NCI-H2196 treated with DMSO at 0.1 percent for 48 hours (cell line): Measurements from ENCODE around the gene LRSAM1.
A peak's percentile ranks its signal among the peaks of the same experiment; 100 is the strongest.

ENCODE experiments used
- DNase-seq: peaks from one replicate; lab custom pipeline; 2025; ENCODE audit not compliant: unreplicated experiment; lab: John Stamatoyannopoulos, UW

LRSAM1 gene

DNA sequence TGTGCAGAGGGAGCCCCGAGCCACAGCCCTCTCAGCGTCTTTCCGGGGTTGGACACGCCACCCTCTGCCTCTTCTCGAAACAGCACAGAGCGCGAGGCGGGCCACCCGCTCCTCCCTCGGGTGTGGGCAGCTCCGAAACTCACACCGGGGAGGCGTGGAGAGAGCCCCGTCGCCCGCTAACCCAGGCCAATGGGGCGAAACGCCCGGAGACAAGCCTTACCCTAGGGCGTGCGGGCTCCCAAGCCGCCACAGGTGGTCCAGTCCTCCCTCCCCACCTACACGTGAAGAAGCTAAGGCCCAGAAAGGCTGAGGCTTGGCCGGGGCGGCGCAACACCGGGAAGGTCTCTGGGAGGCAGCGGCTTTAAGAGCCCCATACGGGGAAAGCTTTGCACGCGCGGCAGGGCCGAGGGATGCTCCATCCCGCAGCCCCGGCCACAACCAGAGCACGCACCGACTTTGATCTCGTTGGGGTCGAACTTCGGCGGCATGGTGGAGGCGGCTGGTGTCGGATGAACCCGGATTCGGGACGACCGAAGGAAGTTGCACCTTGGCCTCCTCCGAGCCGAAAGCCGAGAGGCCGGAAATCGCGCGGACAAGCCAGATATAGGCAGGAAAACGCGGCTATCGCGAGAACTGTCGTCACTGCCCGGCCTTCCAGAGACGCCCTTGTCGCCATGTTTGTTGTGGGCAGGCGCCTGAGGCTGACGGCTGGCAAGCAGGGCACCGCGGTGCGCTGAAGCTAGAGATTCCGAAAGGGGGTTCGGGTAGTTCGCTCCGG is at the start of gene LRSAM1, which contains the start of gene RPL12:
Gene LRSAM1, plus strand, starts transcription at position 681 of the 778 bp plus-strand sequence. CDS start 3,018 bp downstream, outside the sequence.
Gene RPL12, minus strand, starts transcription at position 577 of the 778 bp plus-strand sequence. Its CDS starts 89 bp downstream, at position 488.
- peak; percentile 76 for DNase-seq

DNA sequence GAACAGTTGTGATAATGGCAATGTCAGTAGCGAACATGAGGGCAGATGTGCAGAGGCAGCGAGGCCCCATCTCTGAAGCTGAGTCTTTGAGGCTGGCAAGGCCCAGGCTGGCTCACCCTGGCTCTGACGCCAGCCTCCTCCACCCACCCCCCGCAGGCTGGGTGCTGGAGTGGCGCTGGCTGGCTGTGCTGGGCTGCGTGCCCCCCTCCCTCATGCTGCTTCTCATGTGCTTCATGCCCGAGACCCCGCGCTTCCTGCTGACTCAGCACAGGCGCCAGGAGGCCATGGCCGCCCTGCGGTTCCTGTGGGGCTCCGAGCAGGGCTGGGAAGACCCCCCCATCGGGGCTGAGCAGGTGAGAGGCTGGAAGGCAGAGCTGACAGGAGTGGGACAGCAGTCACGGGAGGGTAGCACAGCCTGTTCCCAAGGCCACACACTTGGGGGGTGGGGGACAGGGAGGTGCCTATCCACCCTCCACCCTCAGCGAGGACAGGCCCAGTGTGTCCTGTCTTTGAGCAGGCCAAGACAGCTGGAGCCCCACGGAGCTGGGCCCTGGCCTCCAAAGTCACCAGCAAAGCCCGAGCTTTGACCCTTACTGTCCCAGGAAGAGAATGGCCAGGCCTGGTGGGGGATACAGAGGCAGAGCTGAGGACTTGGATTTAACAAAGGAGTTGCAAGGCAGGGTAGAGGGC is 48.8 kb upstream of the LRSAM1 start:
- no peak for DNase-seq

DNA sequence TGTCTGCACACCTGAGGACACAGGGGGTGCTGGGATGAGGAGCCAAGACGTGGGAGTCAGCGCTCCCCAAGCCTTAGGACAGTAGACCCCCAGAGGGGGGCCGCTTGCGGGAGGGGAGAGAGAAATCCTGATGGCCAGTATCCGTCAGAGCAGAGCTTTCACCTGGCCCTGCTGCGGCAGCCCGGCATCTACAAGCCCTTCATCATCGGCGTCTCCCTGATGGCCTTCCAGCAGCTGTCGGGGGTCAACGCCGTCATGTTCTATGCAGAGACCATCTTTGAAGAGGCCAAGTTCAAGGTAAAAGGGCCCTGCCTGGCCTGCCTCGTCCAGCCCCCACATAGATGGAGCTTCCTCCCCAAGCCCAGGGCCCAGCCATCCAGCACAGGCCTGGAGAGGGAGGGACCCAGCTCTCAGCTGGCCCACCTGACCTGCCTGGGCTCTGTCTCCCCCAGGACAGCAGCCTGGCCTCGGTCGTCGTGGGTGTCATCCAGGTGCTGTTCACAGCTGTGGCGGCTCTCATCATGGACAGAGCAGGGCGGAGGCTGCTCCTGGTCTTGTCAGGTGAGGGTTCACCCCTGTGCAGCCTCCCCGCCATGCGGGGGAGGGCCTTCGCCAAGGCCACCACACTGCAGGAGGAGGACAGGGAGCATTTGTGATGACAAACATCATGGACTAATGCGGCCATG is 47.7 kb upstream of the LRSAM1 start:
- DNase-seq: no peak

DNA sequence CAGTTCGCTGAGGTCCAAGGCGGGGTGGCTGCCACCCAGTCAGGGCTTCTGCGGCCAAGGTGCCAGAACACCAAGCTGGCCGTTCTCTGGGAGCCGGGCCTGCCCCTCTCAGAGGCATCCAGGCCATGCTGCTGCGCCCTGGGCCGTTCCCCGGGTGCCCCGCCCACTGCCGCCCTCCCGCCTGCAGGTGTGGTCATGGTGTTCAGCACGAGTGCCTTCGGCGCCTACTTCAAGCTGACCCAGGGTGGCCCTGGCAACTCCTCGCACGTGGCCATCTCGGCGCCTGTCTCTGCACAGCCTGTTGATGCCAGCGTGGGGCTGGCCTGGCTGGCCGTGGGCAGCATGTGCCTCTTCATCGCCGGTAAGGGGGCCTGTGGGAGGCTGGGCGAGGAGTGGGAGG is 46.7 kb upstream of the LRSAM1 start:
- DNase-seq: no peak

DNA sequence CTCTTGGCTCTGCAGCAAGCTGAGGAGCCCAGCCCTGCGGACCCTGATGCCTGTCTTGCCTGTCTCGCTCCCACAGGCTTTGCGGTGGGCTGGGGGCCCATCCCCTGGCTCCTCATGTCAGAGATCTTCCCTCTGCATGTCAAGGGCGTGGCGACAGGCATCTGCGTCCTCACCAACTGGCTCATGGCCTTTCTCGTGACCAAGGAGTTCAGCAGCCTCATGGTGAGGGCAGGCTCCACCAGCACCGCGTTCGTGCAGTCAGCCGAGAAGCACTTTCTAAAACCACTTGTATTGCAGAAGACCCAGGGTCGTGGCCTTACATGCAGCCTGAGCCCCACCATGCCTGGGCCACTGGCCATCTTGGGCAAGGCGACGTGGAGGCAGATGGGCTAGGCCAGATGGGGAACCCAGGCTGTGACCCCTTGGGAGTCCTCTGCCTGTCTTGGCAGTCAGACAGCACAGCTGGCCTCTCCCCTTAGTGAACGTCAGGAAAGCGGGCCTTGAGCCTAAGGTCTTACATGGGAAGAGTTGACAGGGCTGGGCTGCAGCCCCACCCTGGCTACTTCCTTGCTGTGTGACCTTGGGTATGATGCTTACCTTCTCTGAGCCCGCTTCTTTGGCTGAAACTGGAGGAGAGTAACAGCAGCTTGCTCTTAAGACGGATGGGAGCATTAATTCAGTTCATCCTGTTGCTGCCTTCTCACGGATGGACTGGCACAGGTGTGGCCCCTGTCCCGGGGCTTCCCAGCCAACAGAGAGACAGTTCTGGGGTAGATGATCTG is 45.8 kb upstream of the LRSAM1 start:
- no peak for DNase-seq

DNA sequence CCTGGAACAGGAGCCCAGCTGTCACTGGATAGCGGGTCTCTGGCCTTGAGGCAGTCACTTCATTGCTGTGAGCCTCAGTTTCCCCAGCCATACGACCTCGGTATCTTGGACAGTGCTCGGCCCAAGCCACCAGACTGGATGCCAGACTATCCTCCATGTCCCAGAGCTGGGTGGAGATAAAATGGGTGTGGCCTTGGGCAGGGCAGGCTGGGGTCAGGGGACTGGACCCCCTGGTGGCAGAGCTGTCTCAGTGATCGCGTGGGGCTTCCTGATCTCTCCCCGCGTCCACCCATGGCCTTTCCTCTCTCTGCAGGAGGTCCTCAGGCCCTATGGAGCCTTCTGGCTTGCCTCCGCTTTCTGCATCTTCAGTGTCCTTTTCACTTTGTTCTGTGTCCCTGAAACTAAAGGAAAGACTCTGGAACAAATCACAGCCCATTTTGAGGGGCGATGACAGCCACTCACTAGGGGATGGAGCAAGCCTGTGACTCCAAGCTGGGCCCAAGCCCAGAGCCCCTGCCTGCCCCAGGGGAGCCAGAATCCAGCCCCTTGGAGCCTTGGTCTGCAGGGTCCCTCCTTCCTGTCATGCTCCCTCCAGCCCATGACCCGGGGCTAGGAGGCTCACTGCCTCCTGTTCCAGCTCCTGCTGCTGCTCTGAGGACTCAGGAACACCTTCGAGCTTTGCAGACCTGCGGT is 44.4 kb upstream of the LRSAM1 start:
- DNase-seq: no peak

DNA sequence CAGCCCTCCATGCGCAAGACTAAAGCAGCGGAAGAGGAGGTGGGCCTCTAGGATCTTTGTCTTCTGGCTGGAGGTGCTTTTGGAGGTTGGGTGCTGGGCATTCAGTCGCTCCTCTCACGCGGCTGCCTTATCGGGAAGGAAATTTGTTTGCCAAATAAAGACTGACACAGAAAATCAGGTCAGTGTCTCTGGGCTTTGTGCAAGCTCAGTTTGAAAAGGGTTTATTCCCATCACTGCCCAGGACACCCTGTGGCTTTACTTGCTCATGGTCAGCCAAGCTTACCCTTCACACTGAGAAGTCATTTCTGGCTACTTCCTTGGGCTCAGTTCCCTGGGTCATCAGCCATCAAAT is 43.8 kb upstream of the LRSAM1 start:
- DNase-seq: no peak

DNA sequence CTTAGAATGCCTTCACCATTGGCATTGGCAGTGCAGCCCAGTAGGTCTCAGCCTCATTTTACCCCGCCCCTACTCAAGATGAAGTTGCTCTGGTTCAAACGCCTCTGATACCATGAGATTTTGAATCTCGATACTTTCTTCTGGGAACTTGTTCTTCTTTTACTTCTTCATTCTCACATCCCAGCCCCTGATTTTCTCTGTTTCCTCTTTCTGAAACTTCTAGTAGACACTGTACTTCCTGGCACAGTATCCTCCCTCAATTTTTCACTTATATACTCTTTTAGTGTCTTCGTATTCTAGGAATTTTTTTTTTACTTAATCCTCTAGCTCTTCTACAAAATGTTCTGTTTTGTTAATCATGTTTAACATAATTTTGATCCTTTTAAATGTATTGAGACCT is 40.2 kb upstream of the LRSAM1 start:
- no peak for DNase-seq

DNA sequence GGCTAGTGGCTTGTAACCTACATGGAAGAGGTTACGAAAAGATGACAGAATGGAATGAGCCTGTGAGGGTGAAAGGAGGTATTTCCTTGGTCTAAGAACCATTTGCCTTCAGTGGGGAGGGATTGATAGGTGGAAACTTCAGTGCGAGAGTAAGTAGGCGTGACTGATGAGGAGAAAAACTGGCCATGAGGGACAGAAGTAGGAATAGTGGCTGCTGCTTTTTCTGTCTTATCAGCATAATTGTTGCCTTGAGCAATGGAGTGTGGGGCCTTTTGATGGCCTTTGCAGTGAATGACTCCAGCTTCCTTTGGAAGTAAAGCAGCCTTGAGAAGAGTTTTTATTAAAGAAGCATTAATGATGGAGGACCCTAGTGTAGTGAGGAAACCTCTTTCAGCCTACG is 36.2 kb upstream of the LRSAM1 start:
- DNase-seq: no peak

DNA sequence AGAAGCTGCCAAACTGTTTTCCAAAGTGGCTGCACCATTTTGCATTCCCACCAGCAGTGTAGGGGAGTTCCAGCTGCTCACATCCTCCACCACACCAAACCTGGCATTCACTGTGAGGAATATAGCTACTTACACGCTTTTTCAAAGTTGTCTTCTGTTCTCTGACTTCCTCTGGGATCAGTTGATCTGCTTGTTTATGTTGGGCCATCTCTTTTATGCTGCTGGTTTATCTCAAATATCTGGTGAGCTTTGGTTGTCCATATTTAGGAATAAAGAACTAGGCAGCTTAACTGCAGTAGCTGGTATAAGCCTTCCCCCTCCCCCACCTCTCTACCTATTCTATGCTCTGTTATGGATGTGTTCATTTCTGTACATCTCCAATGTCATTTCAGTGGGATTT is 35.7 kb upstream of the LRSAM1 start:
- no peak for DNase-seq

DNA sequence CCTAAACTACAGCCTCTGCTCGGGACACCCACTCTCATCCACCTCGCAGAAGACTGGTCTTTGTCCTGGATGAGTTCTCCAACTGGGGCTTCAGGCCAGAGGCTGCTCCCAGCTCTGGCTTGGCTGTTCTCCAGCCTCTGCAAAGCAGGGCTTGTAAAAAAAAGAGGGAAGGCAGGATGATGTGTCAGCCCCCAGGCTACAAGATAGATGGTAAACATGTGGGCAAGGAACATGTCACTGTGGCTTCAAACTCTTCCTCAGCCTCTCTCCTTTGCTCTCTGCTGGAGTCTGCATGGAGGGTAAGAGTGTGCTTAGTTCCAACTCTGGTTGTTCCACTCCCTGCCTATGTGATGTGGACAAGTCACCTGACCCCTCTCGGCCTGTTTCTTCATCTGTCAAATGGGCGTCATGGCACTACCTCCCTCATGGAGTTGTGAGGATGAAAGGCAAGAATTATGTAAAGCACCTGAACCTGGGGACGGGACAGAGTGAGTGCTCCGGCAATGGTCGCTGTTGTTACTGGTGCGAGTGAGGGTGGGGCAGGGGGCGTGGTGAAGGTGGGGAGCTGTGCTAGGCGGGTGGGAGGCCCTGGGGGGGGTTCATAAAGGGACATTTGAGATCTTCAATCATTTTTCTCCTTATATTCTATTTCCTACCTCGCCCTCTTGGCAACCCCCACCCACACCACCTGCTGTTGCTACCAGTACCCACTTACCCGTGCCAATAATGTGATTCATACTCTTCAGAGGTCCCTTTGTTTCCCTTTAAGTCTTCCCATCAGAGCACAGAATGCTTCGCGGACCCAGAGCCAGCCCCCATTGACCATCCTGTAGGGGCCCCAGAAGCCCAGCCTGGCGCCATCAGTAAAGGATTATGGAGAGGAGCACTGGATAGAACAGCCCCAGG is 33.9 kb upstream of the LRSAM1 start:
- DNase-seq: no peak

DNA sequence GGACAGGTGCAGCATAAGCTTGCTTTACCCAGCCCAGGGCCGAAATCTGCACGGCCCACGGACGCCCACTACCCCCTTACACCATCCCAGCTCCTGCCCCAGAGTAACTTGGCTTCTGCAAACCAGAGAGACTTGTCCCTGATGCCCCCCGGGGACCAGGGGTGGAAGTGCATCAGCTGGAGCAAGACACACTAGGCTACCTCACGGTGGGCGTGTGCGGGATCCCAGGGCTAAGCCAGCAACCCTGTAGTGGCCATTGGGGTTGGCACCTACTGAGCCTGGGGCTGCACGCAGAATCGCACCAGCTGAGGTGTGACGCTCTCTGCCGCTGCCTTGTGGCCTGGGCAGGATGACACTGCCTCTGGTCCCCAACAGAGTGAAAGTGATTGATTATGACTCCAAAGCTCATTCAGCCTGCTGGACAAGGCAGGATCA is 33.3 kb upstream of the LRSAM1 start:
- no peak for DNase-seq

DNA sequence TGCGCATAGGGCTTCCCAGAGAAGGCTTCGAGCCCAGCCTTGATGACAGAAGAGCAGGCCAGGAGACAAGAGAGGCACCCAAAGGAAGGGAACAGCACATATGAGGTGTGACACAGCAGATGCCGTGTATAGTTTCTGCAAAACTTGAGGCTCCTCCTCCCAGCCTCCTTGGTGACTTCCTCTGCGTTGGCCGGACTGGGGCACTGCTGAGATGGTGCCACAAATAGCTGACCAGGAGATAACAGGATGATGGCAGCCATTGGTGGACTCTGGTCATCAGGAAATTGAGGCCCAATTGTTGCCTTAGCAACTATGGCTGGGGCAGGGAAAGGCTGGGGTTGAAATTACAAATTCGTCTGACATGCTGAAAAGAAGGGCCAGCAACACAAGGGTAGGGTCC is 32.0 kb upstream of the LRSAM1 start:
- no peak for DNase-seq

DNA sequence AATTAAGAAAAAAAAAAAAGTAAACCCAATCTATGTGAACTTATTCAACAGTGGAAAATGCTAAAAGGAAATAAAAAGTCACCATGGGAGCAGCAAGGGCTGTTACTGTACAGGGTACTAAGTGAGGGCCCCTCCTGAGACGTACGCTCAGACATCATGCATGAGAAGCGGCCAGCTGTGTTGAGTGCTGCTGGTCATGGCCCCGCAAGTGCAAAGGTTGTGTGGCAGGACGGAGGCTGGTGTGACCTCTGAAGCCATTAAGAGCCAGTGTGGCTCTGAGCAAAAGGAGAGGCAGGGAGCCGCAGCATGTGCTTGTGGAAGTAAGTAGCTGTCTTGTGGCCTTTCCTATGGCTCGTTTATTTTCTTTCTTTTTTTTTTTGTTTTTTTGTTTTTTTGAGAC is 30.3 kb upstream of the LRSAM1 start:
- DNase-seq: no peak

DNA sequence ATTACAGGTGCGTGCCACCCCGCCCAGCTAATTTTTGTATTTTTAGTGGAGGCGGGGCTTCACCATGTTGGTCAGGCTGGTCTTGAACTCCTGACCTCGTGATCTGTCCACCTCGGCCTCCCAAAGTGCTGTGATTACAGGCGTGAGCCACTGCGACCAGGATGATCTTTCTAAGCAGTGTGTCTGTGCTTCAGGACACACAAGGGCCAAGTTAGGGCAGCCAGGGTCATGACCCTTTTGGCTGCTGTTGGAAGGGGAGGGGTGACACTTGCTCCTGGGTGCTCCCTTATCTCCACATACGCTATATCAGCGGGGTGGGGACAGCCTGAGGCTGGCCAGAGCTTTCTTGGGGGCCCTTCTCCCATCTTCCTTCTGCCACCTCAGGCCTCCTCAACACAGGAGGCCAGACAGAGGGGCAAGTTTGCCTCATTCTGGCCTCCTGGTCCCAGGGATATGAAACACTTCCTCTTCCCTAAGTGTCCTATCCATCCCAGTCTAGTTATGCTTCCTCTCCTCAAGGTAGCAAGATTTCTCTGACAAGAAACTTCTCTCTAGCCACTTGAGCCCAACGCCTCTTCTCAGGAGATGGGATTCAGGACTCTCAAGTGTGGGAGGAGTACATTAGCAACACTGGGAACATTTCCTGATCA is 29.1 kb upstream of the LRSAM1 start:
- no peak for DNase-seq

DNA sequence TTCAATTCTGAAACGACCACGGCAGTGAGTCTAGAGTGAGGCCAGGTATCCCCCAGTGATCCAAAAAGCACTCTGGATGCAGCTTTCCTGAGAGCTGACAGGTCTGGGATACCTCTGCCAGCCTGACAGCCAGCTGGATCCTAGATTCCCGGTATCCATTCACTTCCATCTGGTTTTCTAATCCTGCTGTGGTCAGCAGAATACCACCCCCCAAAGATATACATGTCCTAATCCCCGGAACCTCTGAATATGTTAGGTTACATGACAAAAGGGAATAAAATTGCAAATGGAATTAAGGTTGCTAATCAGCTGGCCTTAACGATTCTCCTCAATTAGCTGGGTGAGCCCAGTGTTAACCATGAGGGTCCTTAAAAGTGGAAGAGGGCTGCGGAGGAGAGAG is 28.5 kb upstream of the LRSAM1 start:
- no peak for DNase-seq

DNA sequence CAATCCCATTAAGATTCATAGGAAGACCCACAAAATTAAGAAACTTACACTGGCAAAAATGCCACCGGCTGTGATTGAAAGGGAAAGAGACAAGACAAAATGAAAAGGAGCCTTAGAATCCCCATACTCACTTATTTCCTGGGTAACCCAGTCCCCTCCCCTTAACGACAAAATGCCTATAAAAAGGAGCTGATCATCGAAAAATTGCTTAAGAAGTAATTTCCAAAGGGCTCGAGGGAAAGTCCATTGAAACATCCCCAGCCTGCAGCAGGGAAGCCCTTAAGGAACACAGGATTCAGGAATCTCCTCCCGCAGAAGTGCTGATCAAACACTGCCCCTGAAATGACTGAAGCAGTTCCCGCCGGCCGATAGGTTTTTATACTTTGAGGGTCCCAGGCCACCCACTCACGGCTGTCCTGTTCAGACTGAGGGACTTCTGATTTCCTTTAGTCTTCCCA is 27.8 kb upstream of the LRSAM1 start:
- no peak for DNase-seq

DNA sequence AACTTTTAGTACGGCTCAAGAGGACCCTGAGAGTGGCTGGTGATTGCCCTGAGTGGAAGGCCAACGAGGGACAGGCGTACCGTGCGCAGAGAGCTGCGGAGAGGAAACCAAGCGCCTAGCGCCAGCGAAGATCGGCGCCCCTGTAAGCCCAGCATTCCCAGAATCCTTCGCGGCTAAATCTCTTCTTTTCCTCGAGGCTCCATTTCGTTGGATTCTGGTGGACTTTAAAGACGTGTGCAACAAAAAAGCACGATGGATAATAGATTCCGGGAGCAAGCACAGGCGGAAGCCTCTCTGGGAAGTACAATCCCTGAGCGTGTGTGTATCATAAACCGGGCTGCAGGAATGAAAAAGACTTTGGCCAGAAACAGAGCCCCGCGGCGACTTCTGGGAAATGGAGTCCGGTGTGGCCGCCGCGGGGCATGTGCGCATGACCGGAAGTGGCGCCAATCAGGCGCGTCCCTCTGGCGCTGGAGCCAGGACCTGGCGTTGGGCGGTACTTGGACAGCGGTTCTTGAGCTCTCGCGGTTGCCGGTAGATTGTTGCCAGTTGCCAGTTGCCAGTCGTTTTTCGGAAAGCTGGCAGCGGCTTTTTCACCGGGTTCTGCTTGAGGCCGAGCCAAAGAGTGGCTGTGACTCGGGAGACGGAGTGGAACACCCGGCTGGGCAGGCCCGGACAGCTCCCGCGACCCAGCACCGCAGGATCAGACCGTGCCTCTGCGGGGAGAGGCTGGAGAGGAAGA is 27.2 kb upstream of the LRSAM1 start, which contains the start of gene ZNF79:
Gene ZNF79, plus strand, starts transcription at position 449 of the 742 bp plus-strand sequence. CDS start 406 bp downstream, outside the sequence.
- peak; percentile 89 for DNase-seq
